ENCODE data around the gene SRGAP2B. TPM values are rescaled to one million over a fixed set of nuclear protein-coding genes. Genes with fewer than 3 reads are reported as not detected.
"Not testable (repeated sequence)": the region's sequence is repeated elsewhere in the genome, so short reads cannot be mapped to it uniquely, and the experiment has no call there.

Gene SRGAP2B
- polyA plus RNA-seq, 2 of the 4 experiments (the other 2 are of a cell fraction): 14.2 to 27.3 TPM

DNA sequence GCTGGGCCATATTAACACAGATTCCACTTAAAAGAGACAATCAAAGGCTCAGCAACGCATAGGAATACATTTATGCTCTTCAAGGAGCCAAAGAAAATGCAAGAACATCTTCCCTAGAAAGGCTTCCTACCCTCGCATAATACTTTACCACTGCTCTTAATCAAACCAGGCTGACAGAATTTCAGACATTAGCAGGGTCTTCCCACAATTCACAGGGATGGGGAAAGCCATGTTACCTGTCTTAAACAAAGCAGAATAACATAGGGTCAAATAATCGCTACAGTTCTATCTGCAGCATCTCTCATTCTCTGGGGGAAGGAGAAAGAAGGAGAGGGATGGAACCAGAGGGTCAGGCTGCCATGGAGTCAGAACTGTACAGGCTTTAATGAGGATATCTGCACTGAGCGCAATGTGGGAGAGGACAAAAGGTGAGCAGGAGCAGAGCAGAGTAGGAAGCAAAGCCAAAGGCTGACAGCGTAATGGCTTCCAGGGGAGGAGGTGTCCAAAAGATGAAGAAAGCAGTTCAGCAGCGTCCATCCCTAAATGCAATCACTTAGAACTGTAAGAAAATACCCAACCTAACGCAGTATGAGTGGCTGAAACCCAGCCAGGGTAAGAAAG lies 109.5 kb downstream of the SRGAP2B start:
- H3K4me1 ChIP-seq; H3K27ac ChIP-seq; DNase-seq (ENCODE audit: low read depth in 1 of 2, low spot score in 1 of 2); H3K4me2 ChIP-seq; POLR2A ChIA-PET; FAIRE-seq; ATAC-seq; CTCF ChIA-PET; H3K9me3 ChIP-seq; H3K4me3 ChIP-seq: not testable (repeated sequence)
- WGBS (ENCODE audit: missing lambda C conversion rate): 87% methylated on average over 4 of the region's 7 CpGs

- POLR2A ChIA-PET, FAIRE-seq: not testable (repeated sequence)
- 89% methylated on average over 2 of the region's 6 CpGs for WGBS (ENCODE audit: missing lambda C conversion rate)
Observed at GRCh38 chr1:144982802-144983525, 112.2 kb downstream of the SRGAP2B start.

DNA sequence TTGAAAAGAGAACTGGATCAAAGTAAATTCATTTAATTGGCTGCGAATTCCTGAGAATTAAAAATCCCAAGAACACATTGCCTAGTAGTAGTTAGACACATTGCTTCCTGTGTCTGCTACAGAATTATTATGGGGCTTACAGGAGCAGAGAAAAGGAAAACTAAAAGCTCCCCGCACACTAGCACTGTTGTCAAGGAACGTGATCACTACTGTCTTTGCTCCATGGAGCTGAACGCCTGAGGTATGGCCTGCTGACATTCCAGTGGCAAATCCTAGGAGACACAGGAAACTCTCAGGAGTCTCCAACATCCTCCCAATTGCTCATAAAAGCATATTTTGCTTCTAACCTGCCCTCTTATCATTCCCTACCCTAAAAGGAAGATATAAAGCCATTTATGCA lies 114.0 kb downstream of the SRGAP2B start:
- POLR2A ChIA-PET: not testable (repeated sequence)
- WGBS (ENCODE audit: missing lambda C conversion rate): 91% methylated on average over 1 of the region's 4 CpGs

More at GRCh38 chr1:144982802-144983525, 112.2 kb downstream of the SRGAP2B start:
- H3K4me1 ChIP-seq; H3K9me3 ChIP-seq; H3K27ac ChIP-seq; ATAC-seq; DNase-seq (ENCODE audit: low read depth in 1 of 2, low spot score in 1 of 2); H3K4me2 ChIP-seq; CTCF ChIA-PET; H3K4me3 ChIP-seq: not testable (repeated sequence)

GRCh38 chr1:144979960-144980595 lies 115.0 kb downstream of the SRGAP2B start:
- H3K4me1 ChIP-seq; H3K9me3 ChIP-seq; CTCF ChIA-PET; DNase-seq (ENCODE audit: low read depth in 1 of 2, low spot score in 1 of 2); FAIRE-seq; H3K4me3 ChIP-seq; H3K4me2 ChIP-seq; POLR2A ChIA-PET; H3K27ac ChIP-seq: not testable (repeated sequence)
- 83% methylated on average over 3 of the region's 5 CpGs for WGBS (ENCODE audit: missing lambda C conversion rate)
- ATAC-seq: peak; percentile 27 to 36; a peak in 1 of 6 replicates

More for the DNA sequence above, 114.0 kb downstream of the SRGAP2B start:
- CTCF ChIA-PET; H3K4me2 ChIP-seq; DNase-seq (ENCODE audit: low read depth in 1 of 2, low spot score in 1 of 2); H3K9me3 ChIP-seq; H3K4me3 ChIP-seq; FAIRE-seq; H3K4me1 ChIP-seq; H3K27ac ChIP-seq; ATAC-seq: not testable (repeated sequence)

GRCh38 chr1:144977856-144978255 lies 117.3 kb downstream of the SRGAP2B start:
- DNase-seq (ENCODE audit: low read depth in 1 of 2, low spot score in 1 of 2); POLR2A ChIA-PET; H3K27ac ChIP-seq; H3K4me1 ChIP-seq; H3K9me3 ChIP-seq; H3K4me3 ChIP-seq; CTCF ChIA-PET; FAIRE-seq; H3K4me2 ChIP-seq: not testable (repeated sequence)
- no CpG with 5 or more reads among the region's 2 CpGs for WGBS (ENCODE audit: missing lambda C conversion rate)
- peak; percentile 57 to 90; a peak in 5 of 6 replicates for ATAC-seq

GRCh38 chr1:144971936-144972335 lies 123.2 kb downstream of the SRGAP2B start:
- H3K4me3 ChIP-seq; CTCF ChIA-PET; H3K4me1 ChIP-seq; POLR2A ChIA-PET; H3K9me3 ChIP-seq; H3K27ac ChIP-seq; DNase-seq (ENCODE audit: low read depth in 1 of 2, low spot score in 1 of 2); H3K4me2 ChIP-seq; FAIRE-seq: not testable (repeated sequence)
- no CpG with 5 or more reads among the region's 3 CpGs for WGBS (ENCODE audit: missing lambda C conversion rate)
- ATAC-seq: peak; percentile 47 to 87; a peak in 4 of 6 replicates

DNA sequence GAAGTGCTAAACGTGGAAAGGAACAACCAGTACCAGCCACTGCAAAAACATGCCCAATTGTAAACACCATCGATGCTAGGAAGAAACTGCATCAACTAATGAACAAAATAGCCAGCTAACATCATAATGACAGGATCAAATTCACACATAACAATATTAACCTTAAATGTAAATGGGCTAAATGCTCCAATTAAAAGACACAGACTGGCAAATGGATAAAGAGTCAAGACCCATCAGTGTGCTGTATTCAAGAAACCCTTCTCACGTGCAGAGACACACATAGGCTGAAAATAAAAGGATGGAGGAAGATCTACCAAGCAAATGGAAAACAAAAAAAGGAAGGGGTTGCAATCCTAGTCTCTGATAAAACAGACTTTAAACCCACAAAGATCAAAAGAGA lies 128.6 kb downstream of the SRGAP2B start:
- H3K4me3 ChIP-seq; FAIRE-seq; POLR2A ChIA-PET; H3K4me1 ChIP-seq; CTCF ChIA-PET; DNase-seq (ENCODE audit: low read depth in 1 of 2, low spot score in 1 of 2); H3K4me2 ChIP-seq; H3K27ac ChIP-seq; H3K9me3 ChIP-seq; ATAC-seq: not testable (repeated sequence)
- WGBS (ENCODE audit: missing lambda C conversion rate): 54% methylated on average over 3 of the region's 3 CpGs

DNA sequence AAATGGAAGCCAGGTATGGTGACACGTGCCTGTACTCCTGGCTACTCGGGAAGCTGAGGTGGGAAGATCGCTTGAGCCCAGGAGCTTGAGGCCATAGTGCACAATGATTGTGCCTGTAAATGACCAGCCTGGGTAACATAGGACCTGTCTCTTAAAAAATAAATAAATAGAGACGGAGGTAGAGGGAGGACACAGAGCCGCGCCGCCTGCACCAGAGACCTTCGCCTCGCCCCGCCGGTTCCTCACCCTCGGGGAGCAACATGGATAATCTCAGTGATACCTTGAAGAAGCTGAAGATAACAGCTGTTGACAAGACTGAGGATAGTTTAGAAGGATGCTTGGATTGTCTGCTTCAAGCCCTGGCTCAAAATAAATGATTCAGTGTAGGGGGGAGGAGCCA lies 130.4 kb downstream of the SRGAP2B start:
- DNase-seq (ENCODE audit: low read depth in 1 of 2, low spot score in 1 of 2); H3K9me3 ChIP-seq; H3K4me2 ChIP-seq; POLR2A ChIA-PET; H3K4me1 ChIP-seq; H3K4me3 ChIP-seq; FAIRE-seq; ATAC-seq; CTCF ChIA-PET; H3K27ac ChIP-seq: not testable (repeated sequence)
- 100% methylated on average over 1 of the region's 12 CpGs for whole genome bisulfite sequencing (ENCODE audit: missing lambda C conversion rate)

DNA sequence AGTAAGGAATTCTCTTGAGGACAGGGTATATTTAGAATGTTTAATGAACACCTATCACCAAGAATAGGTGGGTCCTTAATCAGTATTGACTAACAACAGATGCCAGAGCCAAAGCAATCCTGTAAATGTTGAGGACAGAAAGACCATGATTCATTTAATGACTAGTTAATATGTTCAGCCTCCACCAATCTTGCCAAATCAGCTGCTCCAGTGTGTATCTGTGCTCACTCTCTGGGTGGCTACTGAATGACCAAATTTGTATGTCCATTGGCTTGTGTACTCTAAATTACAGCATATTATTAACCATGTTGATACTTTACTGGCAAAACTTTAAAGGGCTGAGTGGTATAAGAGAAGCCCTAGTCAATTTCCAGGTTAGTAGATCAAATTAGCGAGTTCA lies 130.9 kb downstream of the SRGAP2B start:
- H3K4me3 ChIP-seq; FAIRE-seq; H3K4me2 ChIP-seq; CTCF ChIA-PET; H3K4me1 ChIP-seq; DNase-seq (ENCODE audit: low read depth in 1 of 2, low spot score in 1 of 2); ATAC-seq; POLR2A ChIA-PET; H3K27ac ChIP-seq; H3K9me3 ChIP-seq: not testable (repeated sequence)
- 100% methylated on average over 1 of the region's 1 CpG for WGBS (ENCODE audit: missing lambda C conversion rate)

DNA sequence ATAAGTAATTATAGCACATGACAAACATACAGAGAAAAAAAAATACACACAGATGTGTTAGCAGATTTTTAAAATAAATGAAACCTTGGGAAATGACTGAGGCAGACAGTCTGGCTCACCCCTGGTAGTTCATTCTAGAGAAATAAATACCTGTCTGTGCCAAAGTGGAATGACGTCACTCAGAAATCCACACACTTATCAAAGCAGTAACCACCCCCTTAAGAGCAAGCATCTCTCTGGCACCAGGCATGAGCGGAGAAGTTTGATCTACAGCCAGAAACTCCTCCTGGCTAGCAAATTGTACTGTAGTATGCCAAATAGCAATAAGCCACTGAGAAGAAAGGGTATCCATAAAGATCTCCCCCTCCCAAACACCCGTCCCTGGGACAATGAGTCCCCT lies 131.6 kb downstream of the SRGAP2B start:
- H3K27ac ChIP-seq; H3K9me3 ChIP-seq; H3K4me2 ChIP-seq; DNase-seq (ENCODE audit: low read depth in 1 of 2, low spot score in 1 of 2); ATAC-seq; FAIRE-seq; POLR2A ChIA-PET; H3K4me1 ChIP-seq; CTCF ChIA-PET; H3K4me3 ChIP-seq: not testable (repeated sequence)
- whole genome bisulfite sequencing (ENCODE audit: missing lambda C conversion rate): 83% methylated on average over 3 of the region's 3 CpGs

DNA sequence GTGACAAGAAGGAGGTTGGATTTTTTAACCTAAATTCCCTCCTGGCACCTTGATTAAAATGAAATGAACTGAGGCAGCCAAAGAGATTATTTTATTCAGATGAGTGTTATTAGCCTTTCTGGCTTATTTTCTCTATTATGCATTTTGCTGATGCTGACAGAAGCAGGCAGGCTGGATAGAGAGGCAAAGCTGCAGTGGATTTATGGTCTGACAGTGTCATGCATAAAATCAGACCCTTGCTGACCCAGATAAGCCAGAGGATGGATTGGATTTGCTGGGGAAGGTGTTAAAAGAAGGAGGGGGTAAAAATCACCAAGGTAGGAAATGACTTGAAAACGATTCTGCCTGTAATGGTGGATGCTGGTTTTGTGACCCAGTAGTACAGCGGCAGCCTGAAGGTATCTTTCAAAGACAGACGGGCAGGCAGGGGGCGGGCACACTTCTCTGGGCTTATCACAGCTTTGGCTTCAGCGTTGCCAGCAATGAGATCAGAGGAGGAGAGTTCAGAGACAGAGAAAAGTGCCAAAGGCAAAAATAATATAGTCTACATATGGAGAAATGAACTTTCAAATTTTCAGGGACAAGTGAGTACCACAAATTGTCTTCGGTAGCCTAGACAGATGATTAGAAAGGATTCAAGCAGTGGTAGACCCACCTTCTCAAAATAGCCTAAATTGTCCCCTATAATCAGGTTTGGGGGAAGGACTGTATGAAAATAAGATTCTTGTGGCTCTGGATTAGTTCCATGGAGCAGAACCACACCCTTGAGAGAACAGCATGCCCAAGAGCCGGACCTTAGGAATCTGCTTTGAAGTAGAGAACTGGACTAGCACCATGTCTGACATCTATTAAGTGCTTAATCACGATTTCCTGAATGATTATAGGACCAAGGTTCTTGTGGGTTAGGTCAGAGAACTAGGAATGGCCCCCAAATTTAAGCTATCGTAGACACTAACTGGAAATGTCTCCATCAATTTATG lies 133.2 kb downstream of the SRGAP2B start:
- CTCF ChIA-PET; DNase-seq (ENCODE audit: low read depth in 1 of 2, low spot score in 1 of 2); POLR2A ChIA-PET; H3K4me3 ChIP-seq; H3K4me1 ChIP-seq; H3K9me3 ChIP-seq; FAIRE-seq; H3K4me2 ChIP-seq; H3K27ac ChIP-seq; ATAC-seq: not testable (repeated sequence)
- WGBS (ENCODE audit: missing lambda C conversion rate): no CpG with 5 or more reads among the region's 9 CpGs
